ENCODE measurements around the gene WFDC12.
"Not testable (repeated sequence)": the region's sequence is repeated elsewhere in the genome, so short reads cannot be mapped to it uniquely, and the experiment has no call there.

Gene WFDC12

DNA sequence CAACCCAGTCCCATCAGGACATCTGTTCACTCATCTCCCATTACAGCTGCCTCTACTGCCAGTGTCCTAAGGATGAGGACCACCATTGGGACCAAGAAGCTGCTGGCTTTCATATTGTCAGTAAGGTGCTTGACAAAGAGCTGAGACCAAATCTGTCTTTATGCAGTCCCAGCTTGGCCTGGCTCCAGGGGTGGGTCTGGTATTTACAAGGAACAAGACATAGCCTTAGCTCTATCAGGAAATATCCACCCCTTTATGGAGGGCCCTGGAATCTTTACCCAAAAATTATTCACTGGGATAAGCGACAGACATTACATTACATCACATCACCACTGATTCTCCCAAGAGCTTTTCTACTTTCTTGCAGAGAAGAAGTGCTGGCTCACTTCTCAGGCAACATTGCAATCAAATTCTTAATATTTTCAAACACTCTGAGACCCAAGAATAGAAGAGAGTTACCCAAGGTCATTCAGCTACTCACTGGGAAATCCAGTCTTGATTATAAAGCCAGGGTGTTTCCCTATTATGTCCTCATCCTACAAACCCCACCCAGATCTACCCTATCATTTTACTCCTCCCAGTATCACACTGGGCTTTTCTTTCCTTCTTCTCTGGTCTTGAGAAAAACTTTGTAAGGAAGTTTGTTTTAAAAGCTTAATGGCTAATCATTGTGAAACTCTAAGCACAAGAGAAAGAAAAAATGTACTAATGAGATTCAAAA lies 39.0 kb upstream of the WFDC12 start:
- Histone ChIP-seq H3K36me3 (ENCODE audit: control insufficient read depth, low read length) (no peaks in the 10 kb centered on the region), H3K27me3 (ENCODE audit: control insufficient read depth, low read length) (peaks cover 6% of the 10 kb centered on the region; the same call in 1 of the 2 replicates), H3K4me1 (ENCODE audit: control insufficient read depth, low read length) (no peaks in the 10 kb centered on the region), H3K9me3 (ENCODE audit: control insufficient read depth, insufficient read depth, low read length) (no peaks in the 10 kb centered on the region; the same call in 1 of the 2 replicates), H4K20me1 (ENCODE audit: control insufficient read depth, insufficient read depth, low read depth, low read length) (no peaks in the 10 kb centered on the region), H3K27ac (ENCODE audit: low read depth, low read length) (no peak overlapping the region), H3K79me2 (ENCODE audit: control insufficient read depth, low read length) (no peaks in the 10 kb centered on the region), H3K4me2 (ENCODE audit: low read length) (no peak overlapping the region), H3K4me3 (ENCODE audit: low read length) (no peak overlapping the region), H3F3A (ENCODE audit: control insufficient read depth, insufficient read depth) (no peaks in the 10 kb centered on the region), H3K9me2 (replicated peaks; ENCODE audit: control insufficient read depth, low read length) (no peaks in the 10 kb centered on the region)
- TF ChIP-seq, protein P1, sequence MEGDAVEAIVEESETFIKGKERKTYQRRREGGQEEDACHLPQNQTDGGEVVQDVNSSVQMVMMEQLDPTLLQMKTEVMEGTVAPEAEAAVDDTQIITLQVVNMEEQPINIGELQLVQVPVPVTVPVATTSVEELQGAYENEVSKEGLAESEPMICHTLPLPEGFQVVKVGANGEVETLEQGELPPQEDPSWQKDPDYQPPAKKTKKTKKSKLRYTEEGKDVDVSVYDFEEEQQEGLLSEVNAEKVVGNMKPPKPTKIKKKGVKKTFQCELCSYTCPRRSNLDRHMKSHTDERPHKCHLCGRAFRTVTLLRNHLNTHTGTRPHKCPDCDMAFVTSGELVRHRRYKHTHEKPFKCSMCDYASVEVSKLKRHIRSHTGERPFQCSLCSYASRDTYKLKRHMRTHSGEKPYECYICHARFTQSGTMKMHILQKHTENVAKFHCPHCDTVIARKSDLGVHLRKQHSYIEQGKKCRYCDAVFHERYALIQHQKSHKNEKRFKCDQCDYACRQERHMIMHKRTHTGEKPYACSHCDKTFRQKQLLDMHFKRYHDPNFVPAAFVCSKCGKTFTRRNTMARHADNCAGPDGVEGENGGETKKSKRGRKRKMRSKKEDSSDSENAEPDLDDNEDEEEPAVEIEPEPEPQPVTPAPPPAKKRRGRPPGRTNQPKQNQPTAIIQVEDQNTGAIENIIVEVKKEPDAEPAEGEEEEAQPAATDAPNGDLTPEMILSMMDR (IDR thresholded peaks at IDR 0.05; ENCODE audit: low read depth, low read length, poor library complexity, severe bottlenecking), result no peak
- no peak for TF ChIP-seq EZH2phosphoT487 (IDR thresholded peaks at IDR 0.05; ENCODE audit: borderline replicate concordance, low read length)

DNA sequence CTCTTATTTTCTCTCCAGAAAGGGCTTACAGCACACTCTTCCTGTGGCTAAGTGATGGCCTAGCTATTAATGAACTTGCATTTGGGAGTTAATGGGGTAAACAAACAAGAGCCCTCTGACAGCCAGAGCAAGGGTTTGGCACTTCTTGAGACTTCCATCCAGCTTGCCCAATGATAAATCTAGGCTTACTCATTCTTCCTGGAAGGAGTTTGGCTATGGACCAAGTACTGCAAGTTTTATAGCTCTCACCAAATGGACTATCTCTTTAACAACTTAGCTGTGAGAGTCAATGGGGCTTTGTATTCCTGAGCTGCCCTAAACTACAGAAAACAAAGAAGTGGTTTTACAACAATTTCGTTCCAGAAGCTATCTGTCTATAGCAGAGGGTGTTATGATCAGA lies 33.7 kb upstream of the WFDC12 start:
- Histone ChIP-seq H4K20me1 (ENCODE audit: control insufficient read depth, insufficient read depth, low read depth, low read length) (no peaks in the 10 kb centered on the region), H3K27me3 (ENCODE audit: control insufficient read depth, low read length) (peaks cover 9% of the 10 kb centered on the region; the same call in 1 of the 2 replicates), H3K9me3 (ENCODE audit: control insufficient read depth, insufficient read depth, low read length) (no peaks in the 10 kb centered on the region; the same call in 1 of the 2 replicates), H3K36me3 (ENCODE audit: control insufficient read depth, low read length) (no peaks in the 10 kb centered on the region), H3K27ac (ENCODE audit: low read depth, low read length) (no peak overlapping the region), H3K79me2 (ENCODE audit: control insufficient read depth, low read length) (no peaks in the 10 kb centered on the region), H3K4me2 (ENCODE audit: low read length) (no peak overlapping the region), H3K4me1 (ENCODE audit: control insufficient read depth, low read length) (no peaks in the 10 kb centered on the region), H3K4me3 (ENCODE audit: low read length) (no peak overlapping the region), H3K9me2 (replicated peaks; ENCODE audit: control insufficient read depth, low read length) (no peaks in the 10 kb centered on the region), H3F3A (ENCODE audit: control insufficient read depth, insufficient read depth) (no peaks in the 10 kb centered on the region)
- TF ChIP-seq EZH2phosphoT487 (IDR thresholded peaks at IDR 0.05; ENCODE audit: borderline replicate concordance, low read length), result no peak
- TF ChIP-seq, protein P1 (IDR thresholded peaks at IDR 0.05; ENCODE audit: low read depth, low read length, poor library complexity, severe bottlenecking), result no peak

DNA sequence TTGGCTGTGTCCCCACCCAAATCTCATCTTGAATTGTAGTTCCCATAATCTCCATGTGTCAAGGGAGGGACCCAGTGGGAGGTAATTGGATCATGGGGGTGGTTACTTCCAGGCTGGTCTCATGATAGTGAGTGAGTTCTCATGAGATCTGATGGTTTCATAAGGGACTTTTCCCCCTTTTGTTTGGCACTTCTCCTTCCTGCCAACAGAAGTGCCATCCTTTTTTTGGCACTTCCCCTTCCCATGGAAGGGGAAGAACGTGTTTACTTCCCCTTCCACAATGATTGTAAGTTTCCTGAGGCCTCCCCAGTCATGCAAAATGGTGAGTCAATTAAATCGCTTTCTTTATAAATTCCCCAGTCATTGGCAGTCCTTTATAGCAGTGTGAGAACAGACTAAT lies 32.4 kb upstream of the WFDC12 start:
- Histone ChIP-seq H3K4me1 (ENCODE audit: control insufficient read depth, low read length) (no peaks in the 10 kb centered on the region), H3K4me3 (ENCODE audit: low read length) (no peak overlapping the region), H3K9me2 (replicated peaks; ENCODE audit: control insufficient read depth, low read length) (no peaks in the 10 kb centered on the region), H3K9me3 (ENCODE audit: control insufficient read depth, insufficient read depth, low read length) (no peaks in the 10 kb centered on the region), H3K27ac (ENCODE audit: low read depth, low read length) (no peak overlapping the region), H3K79me2 (ENCODE audit: control insufficient read depth, low read length) (no peaks in the 10 kb centered on the region), H3K4me2 (ENCODE audit: low read length) (no peak overlapping the region), H3K36me3 (ENCODE audit: control insufficient read depth, low read length) (no peaks in the 10 kb centered on the region), H4K20me1 (ENCODE audit: control insufficient read depth, insufficient read depth, low read depth, low read length) (no peaks in the 10 kb centered on the region), H3K27me3 (ENCODE audit: control insufficient read depth, low read length) (peaks cover 6% of the 10 kb centered on the region; the same call in 1 of the 2 replicates), H3F3A (ENCODE audit: control insufficient read depth, insufficient read depth) (no peaks in the 10 kb centered on the region)
- TF ChIP-seq EZH2phosphoT487 (IDR thresholded peaks at IDR 0.05; ENCODE audit: borderline replicate concordance, low read length), result no peak
- TF ChIP-seq, protein P1 (IDR thresholded peaks at IDR 0.05; ENCODE audit: low read depth, low read length, poor library complexity, severe bottlenecking), result no peak

- H3K4me1 ChIP-seq (ENCODE audit: control insufficient read depth, low read length); H3F3A ChIP-seq (ENCODE audit: control insufficient read depth, insufficient read depth); H3K9me3 ChIP-seq (ENCODE audit: control insufficient read depth, insufficient read depth, low read length); H3K4me3 ChIP-seq (ENCODE audit: low read length); H4K20me1 ChIP-seq (ENCODE audit: control insufficient read depth, insufficient read depth, low read depth, low read length); H3K79me2 ChIP-seq (ENCODE audit: control insufficient read depth, low read length); H3K27me3 ChIP-seq (ENCODE audit: control insufficient read depth, low read length); H3K27ac ChIP-seq (ENCODE audit: low read depth, low read length); H3K9me2 ChIP-seq (replicated peaks; ENCODE audit: control insufficient read depth, low read length); H3K36me3 ChIP-seq (ENCODE audit: control insufficient read depth, low read length); H3K4me2 ChIP-seq (ENCODE audit: low read length): not testable (repeated sequence)
Measured at GRCh38 chr20:45154794-45155193, 30.5 kb upstream of the WFDC12 start.

Data from DOHH2 (cell line).